SHP77 (cell line): Measurements from ENCODE around the gene CHST4.
"Not testable (repeated sequence)": the region's sequence is repeated elsewhere in the genome, so short reads cannot be mapped to it uniquely, and the experiment has no call there.

ENCODE experiments used
- DNase-seq, 2 experiments: peaks; one replicate each; lab custom pipeline; 2025; lab: John Stamatoyannopoulos, UW

CHST4 gene

DNA sequence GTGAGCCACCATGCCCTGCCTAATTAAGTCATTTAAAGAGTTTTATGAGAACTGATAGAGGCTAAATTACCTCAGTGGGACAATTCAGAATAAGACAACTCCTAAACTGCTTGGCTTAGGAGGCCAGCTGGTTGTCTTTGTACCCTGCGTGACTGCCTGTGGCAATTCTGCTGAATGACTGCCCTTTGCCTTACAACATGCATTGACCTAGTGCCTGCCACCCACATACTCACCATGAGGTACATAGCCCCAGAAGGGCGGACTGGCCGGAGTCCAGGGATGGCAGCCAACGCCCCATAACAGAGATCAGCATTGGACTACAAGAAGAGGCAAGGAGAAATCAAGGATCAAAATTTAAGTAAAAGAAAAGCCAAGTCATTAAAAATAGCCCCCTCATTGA is 43.4 kb downstream of the CHST4 start:
- no peak for DNase-seq

DNA sequence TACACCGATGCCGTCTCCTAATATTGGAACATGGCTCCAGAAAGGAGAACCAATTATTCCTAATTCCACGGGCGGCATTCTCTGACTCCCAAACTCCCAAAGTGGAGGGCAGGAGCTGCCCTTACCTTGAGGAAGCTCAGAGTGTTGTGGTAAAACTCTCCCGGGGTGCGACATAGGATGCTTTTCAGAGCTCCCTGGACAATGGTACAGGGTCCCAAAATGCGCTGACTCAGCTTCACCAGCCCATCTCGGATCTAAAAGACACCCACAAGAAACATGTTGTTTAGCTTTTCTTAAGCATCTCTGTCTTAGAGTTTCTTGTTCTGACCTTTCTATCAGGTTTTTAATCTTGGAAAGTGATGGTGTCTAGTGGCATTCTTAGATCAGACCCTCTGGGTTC is 43.9 kb downstream of the CHST4 start:
- no peak for DNase-seq

DNA sequence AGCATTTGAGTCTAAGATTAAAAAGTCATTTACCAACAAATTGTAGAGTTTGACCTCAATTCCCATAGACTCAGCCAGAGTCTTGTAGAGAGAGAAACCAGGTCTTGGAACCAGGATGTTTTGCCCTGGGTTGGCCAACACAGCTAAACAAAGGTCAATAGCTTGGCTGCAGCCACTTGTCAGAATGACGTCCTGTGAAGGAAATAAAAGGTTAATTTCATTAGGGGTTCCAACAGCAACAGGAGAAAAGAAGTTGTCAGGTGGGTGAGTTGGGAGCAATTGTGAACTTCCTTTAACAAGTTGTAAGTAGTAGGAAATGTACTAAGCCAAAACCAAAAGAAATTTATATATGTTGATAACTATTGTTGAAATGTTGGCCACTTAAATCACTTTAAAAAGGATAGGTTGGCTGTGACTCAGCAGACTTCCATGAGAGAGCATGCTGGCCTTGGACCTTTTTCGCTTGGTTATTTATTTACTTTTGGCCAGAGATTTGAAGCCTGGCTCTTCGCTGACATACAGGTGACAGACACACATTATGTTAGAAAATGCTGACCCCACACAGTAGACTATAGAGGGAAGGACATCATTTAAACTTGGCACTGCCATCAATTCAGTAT is 46.4 kb downstream of the CHST4 start:
- peak in 1 of 2 experiments; percentile 6 for DNase-seq

DNA sequence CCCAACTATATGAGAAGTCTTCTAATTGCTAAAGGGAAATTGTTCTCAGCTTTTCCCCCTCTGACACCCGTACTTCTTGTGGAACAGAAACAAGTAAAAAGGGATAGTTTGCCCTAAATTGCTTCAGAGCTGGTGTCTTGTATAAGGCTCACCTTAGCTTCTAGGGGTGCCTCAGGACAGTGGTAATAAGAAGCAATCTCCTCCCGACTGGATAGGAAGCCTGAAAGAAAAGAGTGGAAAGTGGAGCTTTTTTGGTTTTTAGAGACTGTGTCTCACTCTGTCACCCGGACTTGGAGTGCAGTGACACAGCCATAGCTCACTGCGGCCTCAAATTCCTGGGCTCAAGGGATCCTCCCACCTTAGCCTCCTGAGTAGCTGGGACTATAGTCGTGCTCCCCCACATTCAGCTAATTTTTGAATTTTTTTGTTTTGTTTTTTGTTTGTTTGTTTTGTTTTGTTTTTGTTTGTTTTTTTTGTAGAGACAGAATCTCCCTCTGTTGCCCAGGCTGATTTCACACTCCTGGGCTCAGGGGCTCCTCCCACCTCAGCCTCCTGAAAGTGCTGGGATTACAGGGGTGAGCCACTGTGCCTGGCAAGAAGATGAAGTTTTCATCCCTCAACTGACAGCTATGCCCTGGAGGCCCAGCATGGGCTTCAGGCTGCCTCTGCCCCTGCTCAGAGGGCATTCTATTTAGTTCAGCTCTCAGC is 47.3 kb downstream of the CHST4 start:
- DNase-seq = no peak

GRCh38 chr16:71574702-71575101 is 48.5 kb downstream of the CHST4 start:
- no peak for DNase-seq

GRCh38 chr16:71576971-71577370 is 50.7 kb downstream of the CHST4 start, which contains the start of gene TAT:
Gene TAT (minus strand): TSS chr16:71577092. CDS start chr16:71576415, 677 bp downstream.
- no peak for DNase-seq

- not testable (repeated sequence) for DNase-seq
These were observed 56.3 kb downstream of the CHST4 start for GRCh38 chr16:71582553-71582848.

- no peak for DNase-seq
These were observed 58.5 kb downstream of the CHST4 start for GRCh38 chr16:71584543-71585317.

- no peak for DNase-seq
These were observed 59.1 kb downstream of the CHST4 start for GRCh38 chr16:71585318-71585703.
